ENCODE data around the gene TICAM2. TPM values are rescaled to one million over a fixed set of nuclear protein-coding genes. Genes with fewer than 3 reads are reported as not detected.
A peak's percentile ranks its signal among the peaks of the same experiment; 100 is the strongest.

TICAM2 gene
- total and polyA plus RNA-seq, 9 of the 15 experiments (the other 6 are each of a cell fraction or from before 2014, with no cell fraction given): 0.15 to 1.8 (median 0.98) TPM

DNA sequence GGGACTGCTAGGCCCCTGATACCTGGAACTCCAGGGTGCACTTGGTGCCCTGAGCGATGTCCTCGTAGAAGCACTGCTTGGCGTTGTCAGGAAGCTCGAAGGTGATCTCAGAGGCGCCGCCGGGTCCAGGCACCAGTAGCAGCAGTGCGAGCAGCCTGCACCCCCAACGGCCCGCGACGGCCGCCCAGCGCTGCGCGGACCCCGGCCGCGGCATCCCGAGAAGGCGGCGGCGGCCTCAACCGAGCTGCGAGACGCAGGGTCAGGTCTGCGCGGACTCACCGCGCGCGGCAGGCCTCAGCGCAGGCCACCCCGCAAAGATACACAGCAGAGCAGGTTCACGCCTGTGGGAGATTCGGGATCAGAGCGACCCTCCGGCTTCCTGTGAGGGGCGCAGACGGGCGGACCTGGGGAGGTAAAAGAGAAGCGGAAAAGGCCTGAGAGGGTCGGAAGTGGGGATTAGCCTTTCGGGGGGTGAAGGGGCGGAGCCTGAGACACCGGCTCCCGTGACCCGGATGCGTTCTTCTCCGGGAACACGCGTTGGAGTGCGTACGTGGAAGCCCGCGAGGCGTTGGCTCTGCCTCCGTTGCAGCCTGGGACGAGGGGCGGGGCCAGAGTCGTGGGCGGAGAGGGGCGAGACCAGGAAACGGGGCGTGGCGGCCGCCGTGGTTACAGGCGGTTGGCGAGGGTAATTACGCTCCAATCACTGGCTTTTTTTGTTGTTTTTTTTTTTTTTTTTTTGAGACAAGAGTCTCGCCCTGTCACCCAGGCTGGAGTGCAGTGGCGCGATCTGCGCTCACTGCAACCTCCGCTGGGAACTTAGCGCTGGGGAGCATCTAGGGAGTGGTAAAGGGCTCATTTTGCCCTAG, 23.5 kb upstream of the TICAM2 start, which contains the start of gene TMED7 (continued):
- TF ChIP-seq NRF1 (conservative IDR thresholded peaks at IDR 0.05 in 1 of 2, IDR thresholded peaks at IDR 0.05 in 1 of 2) (peak; percentile 79 to 82), CREM (IDR thresholded peaks at IDR 0.05; ENCODE audit: low read depth) (peak; percentile 81), JUND (IDR thresholded peaks at IDR 0.05; ENCODE audit: borderline replicate concordance, low read depth, low read length) (peak; percentile 42), JUND (tag; IDR thresholded peaks at IDR 0.05; ENCODE audit: borderline replicate concordance, low read depth, low read length) (no peak), BRD9 (IDR thresholded peaks at IDR 0.05; ENCODE audit: low read depth, partially characterized antibody) (no peak), C11orf30 (IDR thresholded peaks at IDR 0.05; ENCODE audit: low read depth) (peak; percentile 45; the same call in 1 of the 2 replicates), L3MBTL2 (IDR thresholded peaks at IDR 0.05) (peak; percentile 83), ZBTB17 (CRISPR knock-in tag; IDR thresholded peaks at IDR 0.05) (0 out of 2 replicates have a peak, but pooled peaks have one; percentile 33), RBBP5 (IDR thresholded peaks at IDR 0.05; ENCODE audit: borderline replicate concordance, insufficient read depth, low read length, poor library complexity, severe bottlenecking) (peak; percentile 97), ELF1 (tag; IDR thresholded peaks at IDR 0.05) (peak; percentile 83), SMARCA4 (IDR thresholded peaks at IDR 0.05) (0 out of 2 replicates have a peak, but pooled peaks have one; percentile 32)
- TF ChIP-seq, protein P1, sequence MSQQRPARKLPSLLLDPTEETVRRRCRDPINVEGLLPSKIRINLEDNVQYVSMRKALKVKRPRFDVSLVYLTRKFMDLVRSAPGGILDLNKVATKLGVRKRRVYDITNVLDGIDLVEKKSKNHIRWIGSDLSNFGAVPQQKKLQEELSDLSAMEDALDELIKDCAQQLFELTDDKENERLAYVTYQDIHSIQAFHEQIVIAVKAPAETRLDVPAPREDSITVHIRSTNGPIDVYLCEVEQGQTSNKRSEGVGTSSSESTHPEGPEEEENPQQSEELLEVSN (IDR thresholded peaks at IDR 0.05; ENCODE audit: borderline replicate concordance in 1 of 2, extremely low read depth in 1 of 2, insufficient read depth in 1 of 2, insufficient read length in 1 of 2, low read depth in 1 of 2, low read length in 1 of 2, poor library complexity in 1 of 2, severe bottlenecking in 1 of 2): peak; percentile 65 to 76
- TF ChIP-seq, protein P2, sequence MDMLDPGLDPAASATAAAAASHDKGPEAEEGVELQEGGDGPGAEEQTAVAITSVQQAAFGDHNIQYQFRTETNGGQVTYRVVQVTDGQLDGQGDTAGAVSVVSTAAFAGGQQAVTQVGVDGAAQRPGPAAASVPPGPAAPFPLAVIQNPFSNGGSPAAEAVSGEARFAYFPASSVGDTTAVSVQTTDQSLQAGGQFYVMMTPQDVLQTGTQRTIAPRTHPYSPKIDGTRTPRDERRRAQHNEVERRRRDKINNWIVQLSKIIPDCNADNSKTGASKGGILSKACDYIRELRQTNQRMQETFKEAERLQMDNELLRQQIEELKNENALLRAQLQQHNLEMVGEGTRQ (CRISPR knock-in tag; IDR thresholded peaks at IDR 0.05): 0 out of 2 replicates have a peak, but pooled peaks have one; percentile 21
- TF ChIP-seq, protein P3, sequence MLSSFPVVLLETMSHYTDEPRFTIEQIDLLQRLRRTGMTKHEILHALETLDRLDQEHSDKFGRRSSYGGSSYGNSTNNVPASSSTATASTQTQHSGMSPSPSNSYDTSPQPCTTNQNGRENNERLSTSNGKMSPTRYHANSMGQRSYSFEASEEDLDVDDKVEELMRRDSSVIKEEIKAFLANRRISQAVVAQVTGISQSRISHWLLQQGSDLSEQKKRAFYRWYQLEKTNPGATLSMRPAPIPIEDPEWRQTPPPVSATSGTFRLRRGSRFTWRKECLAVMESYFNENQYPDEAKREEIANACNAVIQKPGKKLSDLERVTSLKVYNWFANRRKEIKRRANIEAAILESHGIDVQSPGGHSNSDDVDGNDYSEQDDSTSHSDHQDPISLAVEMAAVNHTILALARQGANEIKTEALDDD (IDR thresholded peaks at IDR 0.05): 0 out of 2 replicates have a peak, but pooled peaks have one; percentile 28
